ENCODE data around the gene SPATS2. TPM values are rescaled to one million over a fixed set of nuclear protein-coding genes. Genes with fewer than 3 reads are reported as not detected.

SPATS2 gene
- total and polyA plus RNA-seq, 2 of the 4 experiments (the other 2 are of a cell fraction) = 50.6 to 63.3 TPM

DNA sequence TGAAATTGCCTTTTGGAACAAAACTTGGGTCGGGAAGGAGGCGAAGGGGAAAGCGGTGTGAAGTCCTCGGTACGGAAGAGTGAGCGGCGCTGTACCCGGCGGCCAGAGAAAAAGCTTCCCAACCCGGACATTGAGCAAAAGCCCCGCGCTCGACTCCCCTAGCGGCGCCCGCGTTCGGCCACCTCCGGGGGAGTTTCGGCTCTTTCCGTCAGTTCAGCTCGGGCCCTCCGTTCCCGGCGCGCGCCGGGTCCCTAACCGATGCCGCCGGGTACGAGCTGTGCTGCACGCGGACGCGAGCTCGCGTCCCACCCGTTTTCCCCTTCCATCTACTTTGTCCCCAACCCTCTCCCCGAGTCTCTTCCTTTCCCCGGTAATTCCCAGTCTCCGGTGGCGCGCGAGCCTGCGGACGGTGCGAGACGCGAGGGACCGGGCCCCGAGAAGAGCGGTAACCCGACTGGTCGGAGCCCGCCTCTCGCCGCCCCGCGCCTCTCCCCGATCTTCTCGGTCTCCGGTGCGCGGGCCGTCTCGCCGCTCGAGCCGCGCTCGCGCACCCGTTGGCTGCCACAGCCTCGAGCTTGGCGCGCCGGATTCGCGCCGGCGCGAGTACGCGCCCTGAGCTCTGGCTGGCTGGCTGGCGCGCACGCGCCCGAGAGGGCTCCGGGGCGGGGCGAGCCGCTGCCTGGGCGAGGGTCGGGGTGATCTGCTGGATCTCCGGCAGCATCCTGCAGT, 446 bp upstream of the SPATS2 start (continued):
- TF ChIP-seq, protein P1, sequence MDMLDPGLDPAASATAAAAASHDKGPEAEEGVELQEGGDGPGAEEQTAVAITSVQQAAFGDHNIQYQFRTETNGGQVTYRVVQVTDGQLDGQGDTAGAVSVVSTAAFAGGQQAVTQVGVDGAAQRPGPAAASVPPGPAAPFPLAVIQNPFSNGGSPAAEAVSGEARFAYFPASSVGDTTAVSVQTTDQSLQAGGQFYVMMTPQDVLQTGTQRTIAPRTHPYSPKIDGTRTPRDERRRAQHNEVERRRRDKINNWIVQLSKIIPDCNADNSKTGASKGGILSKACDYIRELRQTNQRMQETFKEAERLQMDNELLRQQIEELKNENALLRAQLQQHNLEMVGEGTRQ (IDR thresholded peaks at IDR 0.05; ENCODE audit: low read depth, low read length) = 0 out of 2 replicates have a peak, but pooled peaks have one; percentile 25
- TF ChIP-seq, protein P2, sequence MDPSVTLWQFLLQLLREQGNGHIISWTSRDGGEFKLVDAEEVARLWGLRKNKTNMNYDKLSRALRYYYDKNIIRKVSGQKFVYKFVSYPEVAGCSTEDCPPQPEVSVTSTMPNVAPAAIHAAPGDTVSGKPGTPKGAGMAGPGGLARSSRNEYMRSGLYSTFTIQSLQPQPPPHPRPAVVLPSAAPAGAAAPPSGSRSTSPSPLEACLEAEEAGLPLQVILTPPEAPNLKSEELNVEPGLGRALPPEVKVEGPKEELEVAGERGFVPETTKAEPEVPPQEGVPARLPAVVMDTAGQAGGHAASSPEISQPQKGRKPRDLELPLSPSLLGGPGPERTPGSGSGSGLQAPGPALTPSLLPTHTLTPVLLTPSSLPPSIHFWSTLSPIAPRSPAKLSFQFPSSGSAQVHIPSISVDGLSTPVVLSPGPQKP (IDR thresholded peaks at IDR 0.05; ENCODE audit: borderline replicate concordance, low read depth, low read length) = no peak
- TF ChIP-seq RCOR1 (IDR thresholded peaks at IDR 0.05; ENCODE audit: insufficient replicate concordance, low read length) (no peak), MAFK (IDR thresholded peaks at IDR 0.05; ENCODE audit: low read depth, low read length) (no peak)

Data from IMR-90 (cell line).